HG03460 (cell line): ENCODE results near the gene ORMDL2.
"Not testable (repeated sequence)": the region's sequence is repeated elsewhere in the genome, so short reads cannot be mapped to it uniquely, and the experiment has no call there.

Experiments
- ATAC-seq: cut with Tn5 transposase; IDR thresholded peaks from one replicate; pipeline ENCODE4 v1.9.1; 2021; ENCODE audit not compliant: unreplicated experiment

Gene ORMDL2

GRCh38 chr12:55850893-55851292, 33.1 kb downstream of the ORMDL2 start:
- no peak for ATAC-seq

- no peak for ATAC-seq
These were observed 34.9 kb downstream of the ORMDL2 start for GRCh38 chr12:55852740-55853139.

- no peak for ATAC-seq
These were observed 43.6 kb downstream of the ORMDL2 start for GRCh38 chr12:55861396-55861795.

- no peak for ATAC-seq
These were observed 44.0 kb downstream of the ORMDL2 start for GRCh38 chr12:55861871-55862270.

GRCh38 chr12:55862286-55862685, 44.4 kb downstream of the ORMDL2 start:
- no peak for ATAC-seq

GRCh38 chr12:55862931-55863330, 45.1 kb downstream of the ORMDL2 start:
- not testable (repeated sequence) for ATAC-seq

- ATAC-seq = no peak
These were observed 47.5 kb downstream of the ORMDL2 start for GRCh38 chr12:55865327-55865726.

GRCh38 chr12:55866454-55867004, 48.7 kb downstream of the ORMDL2 start:
- not testable (repeated sequence) for ATAC-seq
